Measurements from ENCODE around the gene SMC1B.
"Not testable (repeated sequence)": the region's sequence is repeated elsewhere in the genome, so short reads cannot be mapped to it uniquely, and the experiment has no call there.

SMC1B gene

DNA sequence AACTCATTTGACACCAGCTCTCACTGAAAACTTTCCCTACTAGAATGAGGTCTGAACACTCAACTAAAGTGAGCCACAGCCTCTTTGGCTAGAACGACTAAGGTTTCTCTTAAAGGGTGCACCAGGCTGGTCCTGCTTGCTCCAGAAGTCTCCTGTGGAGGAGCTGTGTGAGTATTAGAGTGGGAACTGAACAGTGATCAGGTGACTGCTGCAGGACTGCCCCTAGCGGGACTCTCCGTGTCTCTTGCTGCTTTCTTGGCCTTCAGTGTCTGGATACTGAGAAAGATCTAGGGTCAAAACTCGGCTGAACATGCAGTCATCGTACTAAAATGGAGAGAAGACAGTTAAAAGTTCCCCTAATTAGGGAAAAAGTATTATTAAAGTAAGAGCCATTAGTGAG lies 69.1 kb downstream of the SMC1B start:
- DNase-seq = no peak

GRCh38 chr22:45343143-45343542 lies 70.3 kb downstream of the SMC1B start:
- DNase-seq = no peak

- no peak for DNase-seq
Measured at GRCh38 chr22:45341498-45341897, 71.9 kb downstream of the SMC1B start.

GRCh38 chr22:45340323-45340722 lies 73.1 kb downstream of the SMC1B start:
- DNase-seq = no peak

GRCh38 chr22:45338795-45339194 lies 74.6 kb downstream of the SMC1B start:
- no peak for DNase-seq

GRCh38 chr22:45337536-45337935 lies 75.9 kb downstream of the SMC1B start:
- DNase-seq = no peak

- DNase-seq = no peak
Measured at GRCh38 chr22:45336971-45337431, 76.4 kb downstream of the SMC1B start.

DNA sequence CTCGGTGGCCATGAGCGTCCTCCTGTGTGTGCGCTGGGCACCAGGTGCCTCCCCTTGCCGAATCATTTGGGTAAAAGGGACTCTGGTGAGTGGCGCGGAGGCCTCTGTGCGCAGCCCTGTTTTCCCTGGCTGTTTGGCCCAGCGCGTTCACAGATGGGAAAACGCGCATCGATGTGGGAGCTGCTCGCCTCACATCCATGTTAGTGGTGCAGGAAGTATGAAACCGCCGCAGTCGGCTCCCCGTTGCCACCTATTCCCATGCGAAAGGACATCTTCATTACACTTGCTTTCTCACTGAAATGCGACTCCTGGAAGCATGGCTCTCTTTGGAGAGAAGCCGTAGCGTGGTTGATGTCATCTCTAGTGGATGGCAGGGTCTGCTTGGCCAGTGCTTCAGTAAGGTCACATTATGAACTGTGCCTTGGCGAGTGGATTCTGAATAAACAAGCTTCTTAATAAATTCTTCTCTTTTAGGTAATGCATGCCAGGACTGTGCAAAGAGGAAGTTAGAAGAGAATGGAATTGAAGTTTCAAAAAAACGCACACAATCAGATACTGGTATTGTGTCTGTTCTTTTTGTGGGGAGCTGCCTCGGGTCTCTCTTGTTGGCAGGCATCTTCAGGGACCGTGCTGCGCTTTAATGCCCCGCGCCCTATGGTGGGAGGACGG lies 77.4 kb downstream of the SMC1B start:
- DNase-seq = no peak

GRCh38 chr22:45335021-45335818 lies 78.2 kb downstream of the SMC1B start:
- no peak for DNase-seq

GRCh38 chr22:45334528-45334927 lies 78.9 kb downstream of the SMC1B start:
- DNase-seq = no peak

DNA sequence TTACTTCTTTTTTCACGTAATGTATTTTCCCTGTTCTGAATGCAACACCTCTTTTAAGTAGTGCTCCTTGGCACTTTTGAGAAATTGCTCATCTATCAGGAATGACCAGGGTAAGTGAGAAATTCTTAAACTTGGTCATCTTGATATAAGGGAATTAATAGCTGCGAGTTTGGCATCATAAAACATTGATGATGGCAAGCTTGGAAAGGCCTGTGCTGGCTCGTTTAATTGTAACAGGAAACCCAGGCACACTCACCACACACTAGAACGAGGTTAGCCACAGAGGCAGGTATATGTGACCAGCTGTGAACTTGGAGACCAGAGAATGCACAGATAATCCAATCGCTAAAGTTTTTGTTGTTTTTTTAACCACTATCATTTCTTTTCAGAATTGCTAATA lies 79.3 kb downstream of the SMC1B start:
- DNase-seq = no peak

GRCh38 chr22:45332001-45332400 lies 81.4 kb downstream of the SMC1B start:
- no peak for DNase-seq

DNA sequence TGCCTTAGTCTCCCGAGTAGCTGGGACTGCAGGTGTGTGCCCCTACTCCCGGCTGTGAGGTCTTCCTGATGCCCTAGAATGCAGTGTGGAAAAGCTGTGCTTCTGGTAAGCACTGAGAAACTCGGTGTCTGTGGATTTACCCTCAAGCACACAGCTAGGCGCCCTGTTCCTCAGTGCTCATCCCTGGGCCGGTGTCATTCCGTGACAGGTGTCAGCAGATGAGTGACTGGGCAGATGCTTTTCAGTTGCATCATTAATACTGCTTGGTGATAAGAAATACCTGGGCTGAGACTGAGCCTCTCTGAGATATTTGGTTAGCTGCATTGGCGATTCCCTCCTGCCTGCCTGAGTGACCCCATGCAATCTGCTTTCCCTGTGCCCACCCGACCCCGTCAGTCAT lies 81.9 kb downstream of the SMC1B start:
- DNase-seq = no peak

- no peak for DNase-seq
Measured at GRCh38 chr22:45330548-45330947, 82.9 kb downstream of the SMC1B start.

GRCh38 chr22:45329530-45329936 lies 83.9 kb downstream of the SMC1B start:
- DNase-seq = no peak

DNA sequence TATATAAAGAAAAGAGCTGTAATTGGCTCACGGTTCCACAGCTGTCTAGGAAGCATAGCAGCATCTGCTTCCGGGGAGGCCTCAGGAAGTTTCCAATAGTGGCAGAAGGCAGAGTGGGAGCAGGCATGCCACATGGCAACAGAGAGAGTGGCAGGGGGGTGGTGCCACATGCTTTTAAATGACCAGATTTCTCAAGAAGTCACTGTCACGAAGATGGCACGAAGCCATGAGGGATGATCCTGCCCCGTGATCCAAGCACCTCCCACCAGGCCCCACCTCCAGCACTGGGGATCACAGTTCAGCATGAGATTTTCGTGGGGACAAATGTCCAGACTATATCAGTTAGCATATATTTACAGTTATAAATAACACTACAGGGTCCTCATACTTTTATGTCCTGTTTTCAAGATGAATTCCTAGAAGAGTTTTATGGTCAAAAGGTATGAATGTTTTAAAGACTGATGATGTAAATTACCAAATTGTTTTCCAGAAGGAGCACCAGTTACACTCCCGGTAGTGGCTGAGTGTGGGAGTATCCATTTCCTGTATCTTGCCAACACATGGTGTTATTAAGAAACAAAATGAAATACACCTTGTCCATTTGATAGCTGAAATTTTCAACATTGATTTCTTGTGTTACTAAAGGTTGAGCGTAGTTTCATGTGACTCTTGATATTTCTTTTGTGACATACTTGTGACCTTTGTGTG lies 84.4 kb downstream of the SMC1B start:
- DNase-seq = no peak

DNA sequence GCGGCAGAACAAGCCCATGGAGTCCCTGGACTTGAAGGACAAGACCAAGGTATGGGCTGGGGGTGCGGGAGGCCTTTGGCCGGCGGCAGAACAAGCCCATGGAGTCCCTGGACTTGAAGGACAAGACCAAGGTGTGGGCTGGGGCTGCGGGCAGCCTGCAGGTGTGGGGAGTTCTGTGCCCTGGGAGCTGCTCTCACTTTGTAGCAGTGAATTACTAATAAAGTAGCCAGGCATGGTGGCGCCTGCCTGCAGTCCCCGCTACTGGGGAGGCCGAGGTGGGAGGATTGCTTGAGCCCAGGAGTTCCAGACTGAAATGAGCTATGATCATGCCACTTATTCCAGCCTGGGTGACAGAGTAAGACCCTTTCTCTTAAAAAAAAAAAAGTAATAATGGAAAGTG lies 85.1 kb downstream of the SMC1B start:
- not testable (repeated sequence) for DNase-seq

DNA sequence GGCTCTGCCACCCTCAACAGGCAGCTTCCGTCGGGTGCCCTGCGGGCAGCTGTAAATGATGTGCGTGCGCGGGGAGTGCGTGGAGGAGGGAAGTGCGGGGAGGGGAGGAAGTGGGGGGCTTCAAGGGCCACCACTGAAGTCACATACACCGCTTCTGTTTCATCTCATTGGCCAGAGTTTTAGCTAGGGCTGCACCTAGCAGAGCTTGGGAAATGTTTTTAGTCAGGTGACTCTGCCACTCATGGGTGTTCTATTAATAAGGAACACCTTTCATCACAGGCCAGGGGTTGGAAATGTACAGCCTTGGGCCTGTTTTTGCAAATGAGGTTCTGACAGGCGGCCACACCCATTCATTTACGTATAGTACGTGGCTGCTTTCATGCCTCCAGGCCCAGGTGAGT lies 89.1 kb downstream of the SMC1B start:
- DNase-seq = no peak

DNA sequence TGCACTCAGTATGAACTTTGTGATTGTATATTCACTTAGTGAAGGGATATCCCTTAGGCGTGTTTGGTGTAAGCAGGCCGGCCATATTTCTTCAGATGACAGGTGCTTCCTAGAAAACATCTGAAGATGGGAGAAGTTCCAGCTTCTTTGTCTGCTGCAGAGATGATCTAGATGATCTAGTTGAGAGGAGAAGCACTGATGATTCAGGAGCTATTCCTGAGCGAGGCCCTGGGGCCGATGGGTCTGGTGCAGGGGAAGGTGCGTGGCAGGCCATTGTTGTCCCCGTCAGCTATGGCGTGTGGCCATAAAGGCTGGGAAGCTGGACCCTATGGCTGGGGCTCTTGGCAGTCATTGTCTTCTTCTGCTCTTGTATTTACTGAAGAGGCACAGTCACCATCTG lies 89.7 kb downstream of the SMC1B start:
- no peak for DNase-seq

DNA sequence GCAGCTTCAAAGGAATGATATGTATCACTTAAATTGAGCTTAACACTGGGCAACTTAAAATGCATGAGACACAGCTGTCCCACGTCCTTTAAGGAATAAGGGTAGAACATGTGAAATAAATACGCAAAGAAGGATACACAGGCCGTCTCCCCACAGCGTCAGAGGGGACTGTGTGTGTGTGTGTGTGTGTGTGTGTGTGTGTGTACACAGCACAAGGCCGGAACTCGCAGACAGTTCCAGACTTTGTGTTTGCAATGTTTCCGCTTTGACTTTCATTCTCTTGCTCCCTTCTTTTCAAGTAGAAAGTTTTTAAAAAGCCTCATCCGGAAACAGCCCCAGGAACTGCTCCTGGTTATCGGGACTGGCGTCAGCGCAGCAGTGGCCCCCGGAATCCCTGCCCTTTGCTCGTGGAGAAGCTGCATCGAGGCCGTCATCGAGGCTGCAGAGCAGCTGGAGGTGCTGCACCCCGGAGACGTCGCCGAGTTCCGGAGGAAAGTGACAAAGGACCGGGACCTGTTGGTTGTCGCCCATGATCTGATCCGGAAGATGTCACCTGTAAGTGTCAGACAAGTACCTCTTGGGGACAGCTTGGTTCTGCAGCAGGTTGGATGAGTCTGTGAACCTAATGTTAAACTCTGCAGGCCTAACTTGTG lies 90.4 kb downstream of the SMC1B start:
- DNase-seq = no peak

DNA sequence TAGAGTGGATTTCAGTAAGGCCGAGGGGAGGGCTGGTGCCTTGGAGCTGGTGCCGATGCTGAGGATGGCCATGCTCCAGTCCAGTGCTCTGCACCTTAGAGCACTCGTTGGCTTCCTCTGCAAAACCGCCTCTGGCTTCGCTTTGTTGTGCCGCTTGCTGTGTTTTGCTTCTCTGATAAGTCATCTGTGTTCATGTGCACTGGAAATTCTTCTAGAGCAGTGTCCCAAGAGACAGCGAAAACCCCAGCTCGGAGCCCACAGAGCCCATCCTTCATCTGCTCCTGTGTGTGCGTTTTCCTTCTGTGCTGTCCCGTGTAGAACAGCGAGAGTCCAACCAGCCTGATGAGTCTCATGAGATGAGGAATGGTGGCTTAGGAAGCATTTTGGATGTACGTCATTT lies 91.6 kb downstream of the SMC1B start:
- no peak for DNase-seq

DNA sequence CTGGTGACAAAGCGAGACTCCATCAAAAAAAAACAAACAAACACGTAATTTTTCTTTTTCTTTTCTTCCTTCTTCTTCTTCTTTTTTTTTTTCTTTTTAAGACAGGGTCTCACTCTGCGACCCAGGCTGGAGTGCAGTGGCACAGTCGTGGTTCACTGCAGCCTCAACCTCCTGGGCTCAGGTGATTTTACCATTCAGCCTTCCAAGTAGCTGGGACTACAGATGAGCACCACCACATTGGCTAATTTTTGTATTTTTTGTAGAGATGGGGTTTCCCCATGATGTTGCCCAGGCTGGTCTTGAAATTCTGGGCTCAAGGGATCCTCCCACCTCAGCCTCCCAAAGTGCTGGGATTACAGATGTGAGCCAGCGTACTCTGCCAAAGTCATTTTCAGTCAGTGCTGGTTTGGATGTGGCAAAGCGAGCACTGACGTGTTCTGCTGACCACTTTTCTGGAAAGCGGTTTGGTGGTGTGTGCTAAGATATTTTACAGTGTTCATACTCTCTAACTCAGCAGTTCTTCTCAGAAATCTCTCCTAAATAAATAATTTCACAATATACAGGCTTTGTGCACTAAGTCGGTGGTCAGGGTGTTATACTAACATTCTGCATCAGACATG lies 92.9 kb downstream of the SMC1B start:
- DNase-seq = no peak

DNA sequence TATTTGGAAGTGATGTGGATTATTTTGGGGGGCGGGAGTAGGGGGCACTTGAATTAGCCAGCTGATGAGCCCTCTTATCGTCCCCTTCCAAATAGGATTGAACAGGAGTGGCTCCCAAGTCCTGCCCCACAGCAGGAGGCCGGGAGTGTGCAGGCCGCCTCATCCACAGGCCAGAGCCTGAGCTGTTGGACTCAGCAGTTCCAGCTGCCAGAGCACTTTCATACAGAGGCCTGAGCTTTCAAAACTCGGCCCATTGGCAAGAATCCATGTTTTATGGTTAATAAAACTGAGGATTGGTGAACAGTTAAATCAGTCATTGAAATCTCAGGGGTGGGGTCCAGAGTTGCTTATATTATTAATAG lies 94.1 kb downstream of the SMC1B start:
- DNase-seq = no peak

Data from NCI-H226 (cell line).